Kidney epithelial cell (primary cell): Measurements from ENCODE around the gene GSC2. TPM values are rescaled to one million over a fixed set of nuclear protein-coding genes. Genes with fewer than 3 reads are reported as not detected.

Source experiments
- DNase-seq: peaks from one replicate; pipeline ENCODE4 v3.0.0-alpha.2; 2010; ENCODE audit warnings: low read depth
- H3K27me3 ChIP-seq: 2 replicates; pipeline ENCODE4 v1.6.0; 2011; ENCODE audit warnings: low read length; ENCODE audit not compliant: control insufficient read depth, insufficient read depth
- H3K36me3 ChIP-seq: 2 replicates; pipeline ENCODE4 v1.5.1; 2011; ENCODE audit warnings: low read length; ENCODE audit not compliant: control insufficient read depth, insufficient read depth
- H3K4me3 ChIP-seq: 2 replicates; pipeline ENCODE4 v1.5.1; 2011; ENCODE audit warnings: low read depth, mild to moderate bottlenecking, control low read depth, low read length
- total RNA-seq: library from RNA; depleted of rRNA; stranded (reverse); fragments of >200 nt; gene quantifications from 2 replicates; pipeline ENCODE4 v1.2.3, GENCODE V29; 2015
- TF ChIP-seq, protein P1 (sequence below): IDR thresholded peaks from 2 replicates; pipeline ENCODE4 v1.5.1; 2011; ENCODE audit warnings: mild to moderate bottlenecking, moderate library complexity, low read length, control low read depth, inconsistent platforms; ENCODE audit not compliant: insufficient read depth, poor library complexity, severe bottlenecking

The GSC2 gene
- total RNA-seq, 1 donor from 2014 or later = not detected

- Histone ChIP-seq H3K27me3 (peaks cover 53% of the 10 kb centered on the region), H3K36me3 (no peaks in the 10 kb centered on the region), H3K4me3 (no peak overlapping the region)
- TF ChIP-seq, protein P1, sequence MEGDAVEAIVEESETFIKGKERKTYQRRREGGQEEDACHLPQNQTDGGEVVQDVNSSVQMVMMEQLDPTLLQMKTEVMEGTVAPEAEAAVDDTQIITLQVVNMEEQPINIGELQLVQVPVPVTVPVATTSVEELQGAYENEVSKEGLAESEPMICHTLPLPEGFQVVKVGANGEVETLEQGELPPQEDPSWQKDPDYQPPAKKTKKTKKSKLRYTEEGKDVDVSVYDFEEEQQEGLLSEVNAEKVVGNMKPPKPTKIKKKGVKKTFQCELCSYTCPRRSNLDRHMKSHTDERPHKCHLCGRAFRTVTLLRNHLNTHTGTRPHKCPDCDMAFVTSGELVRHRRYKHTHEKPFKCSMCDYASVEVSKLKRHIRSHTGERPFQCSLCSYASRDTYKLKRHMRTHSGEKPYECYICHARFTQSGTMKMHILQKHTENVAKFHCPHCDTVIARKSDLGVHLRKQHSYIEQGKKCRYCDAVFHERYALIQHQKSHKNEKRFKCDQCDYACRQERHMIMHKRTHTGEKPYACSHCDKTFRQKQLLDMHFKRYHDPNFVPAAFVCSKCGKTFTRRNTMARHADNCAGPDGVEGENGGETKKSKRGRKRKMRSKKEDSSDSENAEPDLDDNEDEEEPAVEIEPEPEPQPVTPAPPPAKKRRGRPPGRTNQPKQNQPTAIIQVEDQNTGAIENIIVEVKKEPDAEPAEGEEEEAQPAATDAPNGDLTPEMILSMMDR = no peak
- no peak for DNase-seq
Measured at GRCh38 chr22:19149047-19149883, 827 bp downstream of the GSC2 start.

DNA sequence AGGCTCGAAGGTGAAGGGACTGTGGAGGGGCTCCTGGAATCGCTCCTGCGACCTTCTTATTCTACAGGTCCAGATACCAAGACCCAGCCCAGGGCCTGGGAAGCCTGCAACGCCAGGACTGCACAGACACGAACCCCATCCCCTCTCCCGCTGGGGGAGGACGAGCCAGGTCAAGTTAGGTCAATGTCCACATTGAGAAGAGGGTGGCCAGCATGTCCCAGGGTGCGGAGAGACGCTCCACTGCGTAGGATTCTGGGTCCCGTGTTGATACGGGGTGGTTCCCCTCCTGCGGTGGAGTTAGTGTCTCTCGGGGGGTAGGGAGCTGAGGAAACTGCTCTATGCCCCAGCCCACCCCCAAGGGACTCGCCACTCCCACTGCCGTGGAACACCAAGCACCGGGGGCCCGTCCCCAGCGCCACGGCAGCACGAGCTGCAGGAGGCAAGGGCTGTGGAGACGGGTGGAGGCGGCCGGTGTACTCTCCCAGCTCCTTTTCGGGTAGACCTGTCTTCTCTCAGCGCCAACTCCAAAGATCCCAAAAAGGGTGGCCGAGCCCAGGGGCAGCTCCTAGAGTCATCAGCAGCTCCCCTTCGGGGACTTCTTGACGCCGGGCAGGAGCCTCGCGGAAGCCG lies 1.6 kb downstream of the GSC2 start:
- no peak for DNase-seq
- H3K4me3 ChIP-seq = no peak overlapping the region
- no peaks in the 10 kb centered on the region for H3K36me3 ChIP-seq
- TF ChIP-seq, protein P1 = no peak
- peaks cover 53% of the 10 kb centered on the region for H3K27me3 ChIP-seq

- DNase-seq = no peak
- Histone ChIP-seq H3K27me3 (peaks cover 47% of the 10 kb centered on the region), H3K4me3 (no peak overlapping the region), H3K36me3 (peaks cover under 1% of the 10 kb centered on the region)
- TF ChIP-seq, protein P1 = no peak
Measured at GRCh38 chr22:19147195-19147780, 2.8 kb downstream of the GSC2 start.

DNA sequence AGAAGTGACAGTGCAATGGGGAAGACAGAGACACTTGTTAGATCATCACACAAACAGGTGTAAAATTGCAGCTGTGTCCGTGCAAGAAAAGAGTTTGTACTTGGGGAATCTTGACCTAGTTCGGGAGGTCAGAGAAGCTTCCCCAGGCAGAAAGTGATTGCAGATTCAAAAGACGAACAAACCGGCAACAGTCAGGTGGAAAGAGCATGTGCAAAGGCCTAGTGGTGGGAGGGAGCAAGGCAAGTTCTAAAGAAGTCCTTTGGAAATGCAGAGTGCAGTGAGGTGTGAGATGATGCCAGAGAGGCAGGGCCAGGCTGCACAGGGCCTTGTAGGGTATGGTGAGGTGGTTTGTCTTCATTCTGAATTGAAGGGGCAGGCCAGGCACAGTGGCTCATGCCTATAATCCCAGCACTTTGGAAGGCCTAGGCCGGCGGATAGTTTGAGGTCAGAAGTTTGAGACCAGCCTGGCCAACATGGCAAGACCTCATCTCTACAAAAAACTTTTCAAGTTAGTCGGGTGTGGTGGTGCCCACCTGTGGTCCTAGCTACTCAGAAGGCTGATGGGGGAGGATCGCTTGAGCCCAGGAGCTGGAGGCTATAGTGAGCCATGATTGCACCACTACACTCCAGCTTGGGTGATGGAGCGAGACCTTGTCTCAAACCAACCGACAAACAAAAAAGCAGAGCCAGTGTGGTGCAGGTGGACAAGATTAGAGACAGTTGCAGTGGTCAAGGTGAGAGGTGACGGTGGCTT lies 3.7 kb downstream of the GSC2 start:
- Histone ChIP-seq H3K36me3 (peaks cover 2% of the 10 kb centered on the region), H3K4me3 (no peak overlapping the region), H3K27me3 (peaks cover 38% of the 10 kb centered on the region)
- DNase-seq = no peak
- TF ChIP-seq, protein P1 = no peak

GRCh38 chr22:19143967-19144400 lies 6.1 kb downstream of the GSC2 start:
- TF ChIP-seq, protein P1 = no peak
- DNase-seq = no peak
- Histone ChIP-seq H3K27me3 (peaks cover 21% of the 10 kb centered on the region), H3K36me3 (peaks cover 7% of the 10 kb centered on the region), H3K4me3 (peak overlapping the region; percentile 85)
